CD4-positive, alpha-beta T cell treated with Interleukin-15 for 1 hour (primary cell): ENCODE results near the gene EBF3.

Source experiments
- DNase-seq: peaks from one replicate; pipeline ENCODE4 v3.0.0-alpha.2; 2020

The EBF3 gene

GRCh38 chr10:129963641-129964501, at the start of gene EBF3:
EBF3 (minus strand) TSS chr10:129964274; CDS start chr10:129963768, 506 bp downstream.
- peak; percentile 26 for DNase-seq

GRCh38 chr10:130013335-130014262, 49.5 kb upstream of the EBF3 start:
- DNase-seq, result no peak

- DNase-seq, result no peak
Observed at GRCh38 chr10:130012129-130012528, 48.1 kb upstream of the EBF3 start.

GRCh38 chr10:130010653-130011052, 46.6 kb upstream of the EBF3 start:
- DNase-seq, result no peak

GRCh38 chr10:130009228-130009627, 45.2 kb upstream of the EBF3 start:
- no peak for DNase-seq

- DNase-seq, result no peak
Observed at GRCh38 chr10:130003787-130004613, 39.9 kb upstream of the EBF3 start.

GRCh38 chr10:130003166-130003565, 39.1 kb upstream of the EBF3 start:
- no peak for DNase-seq

GRCh38 chr10:130002606-130003005, 38.5 kb upstream of the EBF3 start:
- DNase-seq, result no peak

GRCh38 chr10:130000918-130001317, 36.8 kb upstream of the EBF3 start:
- no peak for DNase-seq

GRCh38 chr10:129999140-129999539, 35.1 kb upstream of the EBF3 start:
- no peak for DNase-seq

- no peak for DNase-seq
Observed at GRCh38 chr10:129993621-129994020, 29.5 kb upstream of the EBF3 start.

- DNase-seq, result no peak
Observed at GRCh38 chr10:129992356-129992755, 28.3 kb upstream of the EBF3 start.

- no peak for DNase-seq
Observed at GRCh38 chr10:129982825-129983224, 18.8 kb upstream of the EBF3 start.

- DNase-seq, result no peak
Observed at GRCh38 chr10:129978980-129979379, 14.9 kb upstream of the EBF3 start.

GRCh38 chr10:129978322-129978721, 14.2 kb upstream of the EBF3 start:
- DNase-seq, result no peak

GRCh38 chr10:129977794-129978193, 13.7 kb upstream of the EBF3 start:
- DNase-seq, result no peak

GRCh38 chr10:129973674-129974059, 9.6 kb upstream of the EBF3 start:
- no peak for DNase-seq

- no peak for DNase-seq
Observed at GRCh38 chr10:129972966-129973673, 9.0 kb upstream of the EBF3 start.

- DNase-seq, result no peak
Observed at GRCh38 chr10:129972145-129972965, 8.3 kb upstream of the EBF3 start.

GRCh38 chr10:129971381-129972144, 7.5 kb upstream of the EBF3 start:
- no peak for DNase-seq
